ENCODE results near the gene PTPRN2.

- TF ChIP-seq FOXK2 (IDR thresholded peaks at IDR 0.05), result no peak
- no peak for TF ChIP-seq TARDBP (IDR thresholded peaks at IDR 0.05)
- no peak for TF ChIP-seq FOXA1 (IDR thresholded peaks at IDR 0.05)
- TF ChIP-seq ELF4 (IDR thresholded peaks at IDR 0.05), result no peak
- TF ChIP-seq SUZ12 (IDR thresholded peaks at IDR 0.05), result no peak
- no peak for TF ChIP-seq ZNF384 (IDR thresholded peaks at IDR 0.05)
- TF ChIP-seq HDGF (IDR thresholded peaks at IDR 0.05; ENCODE audit: borderline replicate concordance), result no peak
- TF ChIP-seq SP1 (IDR thresholded peaks at IDR 0.05), result no peak
- TF ChIP-seq ARNT (IDR thresholded peaks at IDR 0.05), result no peak
- no peak for TF ChIP-seq PKNOX1 (IDR thresholded peaks at IDR 0.05)
- TF ChIP-seq BHLHE40 (IDR thresholded peaks at IDR 0.05; ENCODE audit: borderline replicate concordance), result no peak
- TF ChIP-seq FOXM1 (IDR thresholded peaks at IDR 0.05; ENCODE audit: borderline replicate concordance), result no peak
- TF ChIP-seq NFRKB (IDR thresholded peaks at IDR 0.05), result no peak
- TF ChIP-seq LEF1 (IDR thresholded peaks at IDR 0.05; ENCODE audit: borderline replicate concordance), result no peak
Measured at GRCh38 chr7:158569858-158570323, 17.7 kb downstream of the PTPRN2 start.
